ENCODE data around the gene NDUFAF2.

GRCh38 chr5:61139094-61139873 lies 194.3 kb downstream of the NDUFAF2 start:
- TF ChIP-seq CTCF (IDR thresholded peaks at IDR 0.05) (peak in 1 of 6 experiments; percentile 11), POLR2A (IDR thresholded peaks at IDR 0.05) (no peak)

Measured in thyroid gland (tissue), 4 donors.